Esophagus muscularis mucosa (tissue), 4 donors: ENCODE results near the gene MZT2A. TPM values are rescaled to one million over a fixed set of nuclear protein-coding genes. Genes with fewer than 3 reads are reported as not detected.
"Not testable (repeated sequence)": the region's sequence is repeated elsewhere in the genome, so short reads cannot be mapped to it uniquely, and the experiment has no call there.

Experiments
- DNase-seq: peaks from one replicate; pipeline ENCODE4 v3.0.0-alpha.2; 2017; ENCODE audit errors: extremely low spot score
- H3K27ac ChIP-seq, 4 donors: fragments of 200-600 bp; sonication (generic); replicated peaks in 1 of 4; 1 replicate in 3 of 4; 2 replicates in 1 of 4; pipeline ENCODE4 v1.5.1; 2016 to 2019; ENCODE audit warnings: mild to moderate bottlenecking in 1 of 4
- H3K27me3 ChIP-seq, 4 donors: fragments of 200-600 bp; sonication (generic); one replicate each; pipeline versions ENCODE4 v1.5.1 to v1.6.0; 2016 to 2019
- H3K36me3 ChIP-seq, 4 donors: fragments of 200-600 bp; sonication (generic); one replicate each; pipeline ENCODE4 v1.5.1; 2016 to 2019
- H3K4me1 ChIP-seq, 4 donors: fragments of 200-600 bp; sonication (generic); one replicate each; pipeline ENCODE4 v1.5.1; 2016 to 2019
- H3K4me3 ChIP-seq, 4 donors: fragments of 200-600 bp; sonication (generic); 1 replicate in 2 of 4; 2 replicates in 2 of 4; pipeline ENCODE4 v1.5.1; 2016 to 2019; ENCODE audit warnings: mild to moderate bottlenecking in 4 of 4, moderate library complexity in 1 of 4
- H3K9me3 ChIP-seq, 4 donors: fragments of 200-600 bp; sonication (generic); 1 replicate in 3 of 4; 2 replicates in 1 of 4; pipeline ENCODE4 v1.5.1; 2016 to 2019
- CTCF ChIP-seq, 3 experiments: fragments of 200-600 bp in 2 of 3; fragments of 450-650 bp in 1 of 3; sonication (generic) in 2 of 3; IDR thresholded peaks; one replicate each; pipeline ENCODE4 v1.5.1; 2017 to 2019; ENCODE audit warnings: antibody characterized with exemption in 3 of 3, mild to moderate bottlenecking in 2 of 3, moderate library complexity in 1 of 3
- EP300 ChIP-seq: sonication (generic); formaldehyde crosslinking; IDR thresholded peaks from one replicate; pipeline ENCODE4 v1.6.1; 2017; ENCODE audit warnings: antibody characterized with exemption
- POLR2A ChIP-seq: fragments of 450-650 bp; IDR thresholded peaks from one replicate; pipeline ENCODE4 v1.6.1; 2017; ENCODE audit warnings: antibody characterized with exemption, moderate library complexity, mild to moderate bottlenecking, low read depth
- POLR2AphosphoS5 ChIP-seq, 2 donors: sonication (generic); formaldehyde crosslinking; IDR thresholded peaks; one replicate each; pipeline ENCODE4 v1.6.1; 2017; ENCODE audit warnings: antibody characterized with exemption in 2 of 2
- WGBS: methylation state at CpG from one replicate; pipeline ENCODE4 v1.1.5; 2018; 5-methylcytosine and 5-hydroxymethylcytosine counted together
- intact Hi-C: fragments of 100-400 bp; cut with DNase I; formaldehyde crosslinking; loops from one replicate; pipeline ENCODE4 v1.15.1; 2023
- total RNA-seq, 4 donors: library from RNA; depleted of rRNA; stranded (reverse); fragments of >200 nt; gene quantifications; one replicate each; pipeline versions ENCODE4 v1.1.0 to v1.2.1, GENCODE V29; 2016

MZT2A gene
- total RNA-seq, 4 donors from 2014 or later = 74.8 to 107 (median 88.9) TPM

GRCh38 chr2:131509615-131510014 lies 17.4 kb upstream of the MZT2A start:
- WGBS = 92% methylated on average over 8 of the region's 9 CpGs
- no peak overlapping the region for H3K4me3 ChIP-seq
- no peak for TF ChIP-seq EP300
- TF ChIP-seq POLR2A = no peak
- TF ChIP-seq CTCF (IDR thresholded peaks at IDR 0.05) = no peak
- TF ChIP-seq POLR2AphosphoS5 (IDR thresholded peaks at IDR 0.05) = no peak
- intact Hi-C loops = no loop called here
- no peaks in the 10 kb centered on the region for H3K9me3 ChIP-seq
- H3K4me1 ChIP-seq = no peaks in the 10 kb centered on the region
- peaks cover 27 to 98% (median 80%) of the 10 kb centered on the region in 4 donors for H3K36me3 ChIP-seq
- H3K27ac ChIP-seq = no peak overlapping the region
- no peak for DNase-seq
- no peaks in the 10 kb centered on the region for H3K27me3 ChIP-seq

GRCh38 chr2:131504082-131504750 lies 12.0 kb upstream of the MZT2A start:
- H3K4me1 ChIP-seq, H3K9me3 ChIP-seq, H3K27me3 ChIP-seq, DNase-seq, H3K27ac ChIP-seq, intact Hi-C loops, H3K4me3 ChIP-seq: not testable (repeated sequence)
- 89% methylated on average over 5 of the region's 7 CpGs for WGBS
- H3K36me3 ChIP-seq = peaks cover 49 to 100% (median 83%) of the 10 kb centered on the region in 4 donors

- peaks cover 50 to 100% (median 78%) of the 10 kb centered on the region in 4 donors for H3K36me3 ChIP-seq
- H3K27ac ChIP-seq, H3K4me3 ChIP-seq, H3K9me3 ChIP-seq, H3K4me1 ChIP-seq, DNase-seq, H3K27me3 ChIP-seq, intact Hi-C loops: not testable (repeated sequence)
- whole genome bisulfite sequencing = 96% methylated on average over 4 of the region's 4 CpGs
Measured at GRCh38 chr2:131503587-131503986, 11.4 kb upstream of the MZT2A start.

- not testable (repeated sequence) for H3K27ac ChIP-seq, DNase-seq, H3K9me3 ChIP-seq, H3K4me3 ChIP-seq, H3K27me3 ChIP-seq
- 78% methylated on average over 8 of the region's 8 CpGs for WGBS
- intact Hi-C loops = loop anchor here (10.0 kb wide), 1 partner anchor 176 kb away; no protein-coding TSS in a partner anchor
- Histone ChIP-seq H3K36me3 (peaks cover 29 to 62% (median 48%) of the 10 kb centered on the region in 4 donors), H3K4me1 (peaks cover 13 to 21% (median 18%) of the 10 kb centered on the region in 4 donors)
Measured at GRCh38 chr2:131498321-131498973, 6.2 kb upstream of the MZT2A start.

GRCh38 chr2:131495506-131495905 lies 3.3 kb upstream of the MZT2A start:
- intact Hi-C loops = loop anchor here (10.0 kb wide), 1 partner anchor 179 kb away; no protein-coding TSS in a partner anchor
- H3K27ac ChIP-seq, H3K4me3 ChIP-seq, H3K27me3 ChIP-seq, H3K9me3 ChIP-seq, DNase-seq: not testable (repeated sequence)
- H3K36me3 ChIP-seq = peaks cover 12 to 32% (median 19%) of the 10 kb centered on the region in 4 donors
- 100% methylated on average over 1 of the region's 1 CpG for WGBS
- H3K4me1 ChIP-seq = peaks cover 23 to 32% (median 29%) of the 10 kb centered on the region in 4 donors

- TF ChIP-seq EP300 (no peak), CTCF (IDR thresholded peaks at IDR 0.05) (no peak), POLR2A (no peak), POLR2AphosphoS5 (IDR thresholded peaks at IDR 0.05) (no peak)
- H3K27ac ChIP-seq = peak overlapping the region; percentile 88 to 92 (median 90)
- no peaks in the 10 kb centered on the region for H3K27me3 ChIP-seq
- peaks cover 23 to 39% (median 33%) of the 10 kb centered on the region in 4 donors for H3K4me1 ChIP-seq
- no peak for DNase-seq
- no peaks in the 10 kb centered on the region for H3K9me3 ChIP-seq
- intact Hi-C loops = loop anchor here (5.0 to 10.0 kb wide), 2 partner anchors 81 to 181 kb away; no protein-coding TSS in a partner anchor
- peak overlapping the region; percentile 88 to 93 (median 90) for H3K4me3 ChIP-seq
- peaks cover 0 to 11% (median 8%) of the 10 kb centered on the region in 4 donors for H3K36me3 ChIP-seq
- WGBS = under 1% methylated on average over 30 of the region's 40 CpGs
Measured at GRCh38 chr2:131493199-131493968, 1.2 kb upstream of the MZT2A start.
